Adrenal gland (tissue), 12 donors: ENCODE measurements around the gene BCL2L14. TPM values are rescaled to one million over a fixed set of nuclear protein-coding genes. Genes with fewer than 3 reads are reported as not detected.

ENCODE experiments used
- DNase-seq, 7 donors: peaks; one replicate each; pipeline ENCODE4 v3.0.0-alpha.2; 2019 to 2020
- H3K27ac ChIP-seq, 5 donors: fragments of 200-600 bp; sonication (generic) in 4 of 5; 1 replicate in 3 of 5; 2 replicates in 2 of 5; pipeline versions ENCODE4 v1.5.1 to v1.8.0; 2016 to 2020; ENCODE audit warnings: mild to moderate bottlenecking in 1 of 5
- H3K27me3 ChIP-seq: fragments of 200-600 bp; 2 replicates; pipeline ENCODE4 v1.8.0; 2021
- H3K36me3 ChIP-seq, 2 donors: fragments of 200-600 bp; replicated peaks in 1 of 2; 1 replicate in 1 of 2; 2 replicates in 1 of 2; pipeline versions ENCODE4 v1.5.1 to v1.8.0; 2018 to 2022
- H3K4me1 ChIP-seq, 2 donors: fragments of 200-600 bp; replicated peaks in 1 of 2; 1 replicate in 1 of 2; 2 replicates in 1 of 2; pipeline versions ENCODE4 v1.5.1 to v1.8.0; 2018 to 2021
- H3K4me3 ChIP-seq, 4 donors: fragments of 200-600 bp; sonication (generic) in 3 of 4; one replicate each; pipeline ENCODE4 v1.5.1; 2016 to 2018
- H3K9me3 ChIP-seq, 3 donors: fragments of 200-600 bp; sonication (generic) in 1 of 3; replicated peaks in 1 of 3; 1 replicate in 2 of 3; 2 replicates in 1 of 3; pipeline versions ENCODE4 v1.5.1 to v1.8.0; 2016 to 2021
- CTCF ChIP-seq, 6 experiments: fragments of 450-650 bp in 4 of 6; fragments of 200-600 bp in 2 of 6; sonication (generic) in 1 of 6; IDR thresholded peaks; 1 replicate in 5 of 6; 2 replicates in 1 of 6; pipeline versions ENCODE4 v1.5.1 to v1.8.0; 2016 to 2021; ENCODE audit warnings: antibody characterized with exemption in 6 of 6, mild to moderate bottlenecking in 2 of 6, moderate library complexity in 1 of 6
- POLR2A ChIP-seq, 2 donors: fragments of 450-650 bp; IDR thresholded peaks; one replicate each; pipeline ENCODE4 v1.6.1; 2017; ENCODE audit warnings: antibody characterized with exemption in 2 of 2, mild to moderate bottlenecking in 2 of 2, moderate library complexity in 1 of 2
- WGBS, 4 donors: extraction: QIAGEN DNeasy Blood & Tissue Kit in 2 of 4; methylation state at CpG; one replicate each; pipeline versions ENCODE4 v1.1.5 to v1.1.7; 2013 to 2017; 5-methylcytosine and 5-hydroxymethylcytosine counted together
- intact Hi-C, 2 donors: fragments of 100-400 bp; cut with DNase I; formaldehyde crosslinking; loops; one replicate each; pipeline versions ENCODE4 v1.14.1 to v1.15.0; 2022 to 2023
- polyA plus RNA-seq, 3 donors: library from polyadenylated mRNA; stranded (reverse); fragments of 200-250 nt in 2 of 3; fragments of 350-450 nt in 1 of 3; fragmentation: Illumina TruSeq in 1 of 3; extraction: RNeasy Lipid Tissue Mini Kit (QIAGEN cat#74804) in 1 of 3; gene quantifications; one replicate each; pipeline ENCODE4 v1.2.3, GENCODE V29; 2013 to 2014
- total RNA-seq, 9 donors: library from RNA; depleted of rRNA in 4 of 9; stranded (reverse); fragments of >200 nt in 4 of 9; fragments of 120-200 nt in 1 of 9; fragmentation: NEBNext Ultra II Directional in 1 of 9; extraction: Animal tissue kit (Norgen Biotek cat#: 25700) in 1 of 9; gene quantifications; one replicate each; pipeline versions ENCODE4 v1.1.0 to v1.2.4, GENCODE V29; 2013 to 2023
- donor health status: healthy with polysubstance abuse.
- donor health status: Bipolar disorder and iron deficiency.
- donor health status: DM: yes; HTN: yes; CAD: no.
- donor health status: DM: no; HTN: no; CAD: no.
- donor health status: DM: no; HTN: no; CAD: no.
- donor health status: DM: yes; HTN: yes; CAD: no.

Gene BCL2L14
- total and polyA plus RNA-seq, 12 donors, result not detected

- intact Hi-C loops, result loop anchor here (2.0 to 5.0 kb wide), 2 partner anchors 445 to 452 kb away; no protein-coding TSS in a partner anchor
- H3K4me3 ChIP-seq, result peak overlapping the region in 1 of 4 donors; percentile 52
- H3K27ac ChIP-seq, result peak overlapping the region in 1 of 5 donors; percentile 31
Observed at GRCh38 chr12:12032260-12032791, 38.4 kb upstream of the BCL2L14 start.

GRCh38 chr12:12032851-12033797, 37.6 kb upstream of the BCL2L14 start:
- H3K27ac ChIP-seq, result peak overlapping the region in 2 of 5 donors; percentile 50 to 77
- intact Hi-C loops, result loop anchor here (2.0 to 5.0 kb wide), 2 partner anchors 446 to 452 kb away; no protein-coding TSS in a partner anchor
- H3K4me3 ChIP-seq, result peak overlapping the region in 2 of 4 donors; percentile 4 to 52
- no peaks in the 10 kb centered on the region for H3K36me3 ChIP-seq
- WGBS, 4 donors, result 9 to 12% (median 10%) methylated on average over 21 to 27 of the region's 27 CpGs
- H3K27me3 ChIP-seq, result no peaks in the 10 kb centered on the region
- TF ChIP-seq POLR2A (IDR thresholded peaks at IDR 0.05) (no peak), CTCF (IDR thresholded peaks at IDR 0.05) (peak; percentile 52 to 96 (median 92))
- H3K9me3 ChIP-seq, result no peaks in the 10 kb centered on the region
- DNase-seq, result peak; percentile 74 to 92 (median 81)
- H3K4me1 ChIP-seq, result no peaks in the 10 kb centered on the region

More at GRCh38 chr12:12032260-12032791, 38.4 kb upstream of the BCL2L14 start:
- 74 to 88% (median 81%) methylated on average over 12 of the region's 12 CpGs for WGBS, 4 donors
- Histone ChIP-seq H3K27me3 (no peaks in the 10 kb centered on the region), H3K36me3 (no peaks in the 10 kb centered on the region), H3K4me1 (no peaks in the 10 kb centered on the region), H3K9me3 (no peaks in the 10 kb centered on the region)
- DNase-seq, result no peak
- no peak for TF ChIP-seq CTCF (IDR thresholded peaks at IDR 0.05)
- no peak for TF ChIP-seq POLR2A (IDR thresholded peaks at IDR 0.05)

- H3K27me3 ChIP-seq, result no peaks in the 10 kb centered on the region
- intact Hi-C loops, result loop anchor here (2.0 to 5.0 kb wide), 2 partner anchors 447 to 453 kb away; no protein-coding TSS in a partner anchor
- no peaks in the 10 kb centered on the region for H3K9me3 ChIP-seq
- H3K36me3 ChIP-seq, result no peaks in the 10 kb centered on the region
- WGBS, 4 donors, result 27 to 33% (median 28%) methylated on average over 5 of the region's 5 CpGs
- no peak overlapping the region for H3K4me3 ChIP-seq
- no peak for DNase-seq
- no peak overlapping the region for H3K27ac ChIP-seq
- TF ChIP-seq POLR2A (IDR thresholded peaks at IDR 0.05), result no peak
- H3K4me1 ChIP-seq, result no peaks in the 10 kb centered on the region
Observed at GRCh38 chr12:12033824-12034223, 36.9 kb upstream of the BCL2L14 start.

GRCh38 chr12:12034344-12034743, 36.4 kb upstream of the BCL2L14 start:
- no peak overlapping the region for H3K4me3 ChIP-seq
- H3K9me3 ChIP-seq, result no peaks in the 10 kb centered on the region
- H3K36me3 ChIP-seq, result no peaks in the 10 kb centered on the region
- H3K4me1 ChIP-seq, result no peaks in the 10 kb centered on the region
- WGBS, 4 donors, result 67 to 92% (median 81%) methylated on average over 3 of the region's 3 CpGs
- TF ChIP-seq CTCF (IDR thresholded peaks at IDR 0.05), result no peak
- no peak for TF ChIP-seq POLR2A (IDR thresholded peaks at IDR 0.05)
- intact Hi-C loops, result loop anchor here in 1 of 2 donors (5.0 kb wide), 1 partner anchor 447 kb away; no protein-coding TSS in a partner anchor
- H3K27ac ChIP-seq, result no peak overlapping the region
- no peaks in the 10 kb centered on the region for H3K27me3 ChIP-seq
- no peak for DNase-seq
